SK-N-SH treated with all-trans-retinoic acid at 6 μM for 48 hours (cell line): ENCODE measurements around the gene DCBLD2.
"Not testable (repeated sequence)": the region's sequence is repeated elsewhere in the genome, so short reads cannot be mapped to it uniquely, and the experiment has no call there.

Experiments used
- ATAC-seq: fragments of 200-7000 bp; cut with Tn5 transposase; 3 replicates; pipeline ENCODE4 v1.9.1; 2020; ENCODE audit warnings: mild to moderate bottlenecking, moderate library complexity
- ARNTL ChIP-seq: fragments of 450-650 bp; formaldehyde crosslinking; IDR thresholded peaks from 2 replicates; pipeline ENCODE4 v1.5.0; 2020; ENCODE audit warnings: low read depth, mild to moderate bottlenecking, moderate library complexity, borderline replicate concordance
- BACH2 ChIP-seq: fragments of 250-450 bp; sonication (Bioruptor Pico); IDR thresholded peaks from 2 replicates; pipeline ENCODE4 v1.9.0; 2021; ENCODE audit warnings: mild to moderate bottlenecking, borderline replicate concordance
- CSDC2 ChIP-seq: fragments of 250-450 bp; sonication (Bioruptor Pico); IDR thresholded peaks from 2 replicates; pipeline ENCODE4 v1.5.0; 2020; ENCODE audit warnings: mild to moderate bottlenecking, moderate library complexity
- ESRRG ChIP-seq: fragments of 250-450 bp; sonication (Bioruptor Pico); IDR thresholded peaks from 2 replicates; pipeline ENCODE4 v1.6.1; 2021; ENCODE audit warnings: mild to moderate bottlenecking
- GLIS3 ChIP-seq: fragments of 250-450 bp; sonication (Bioruptor Pico); IDR thresholded peaks from 2 replicates; pipeline ENCODE4 v1.5.0; 2020; ENCODE audit warnings: mild to moderate bottlenecking, moderate library complexity
- ISL1 ChIP-seq: fragments of 250-450 bp; sonication (Bioruptor Pico); IDR thresholded peaks from 2 replicates; pipeline ENCODE4 v2.1.2; 2022; ENCODE audit warnings: mild to moderate bottlenecking, moderate library complexity
- POU6F1 ChIP-seq: fragments of 250-450 bp; sonication (Bioruptor Pico); IDR thresholded peaks from 2 replicates; pipeline ENCODE4 v1.8.0; 2021; ENCODE audit warnings: low read depth, mild to moderate bottlenecking, moderate library complexity, borderline replicate concordance
- PPARA ChIP-seq: fragments of 250-450 bp; sonication (Bioruptor Pico); IDR thresholded peaks from 2 replicates; pipeline ENCODE4 v1.5.0; 2020; ENCODE audit warnings: mild to moderate bottlenecking, borderline replicate concordance
- RARB ChIP-seq: fragments of 250-450 bp; sonication (Bioruptor Pico); IDR thresholded peaks from 2 replicates; pipeline ENCODE4 v1.8.0; 2021; ENCODE audit warnings: mild to moderate bottlenecking, moderate library complexity
- SNAI2 ChIP-seq: fragments of 250-450 bp; sonication (Bioruptor Pico); IDR thresholded peaks from 2 replicates; pipeline ENCODE4 v1.5.0; 2020; ENCODE audit warnings: mild to moderate bottlenecking, moderate library complexity
- TCF4 ChIP-seq: fragments of 250-450 bp; sonication (Bioruptor Pico); IDR thresholded peaks from 2 replicates; pipeline ENCODE4 v1.8.0; 2021; ENCODE audit warnings: mild to moderate bottlenecking, moderate library complexity, borderline replicate concordance
- TOX ChIP-seq: fragments of 250-450 bp; sonication (Bioruptor Pico); IDR thresholded peaks from 2 replicates; pipeline ENCODE4 v1.8.0; 2021; ENCODE audit warnings: mild to moderate bottlenecking, moderate library complexity, borderline replicate concordance
- ZC3H10 ChIP-seq: fragments of 250-450 bp; sonication (Bioruptor Pico); IDR thresholded peaks from 2 replicates; pipeline ENCODE4 v1.5.1; 2021; ENCODE audit warnings: mild to moderate bottlenecking, moderate library complexity
- ZFP3 ChIP-seq: fragments of 250-450 bp; sonication (Bioruptor Pico); IDR thresholded peaks from 2 replicates; pipeline ENCODE4 v1.5.0; 2020; ENCODE audit warnings: mild to moderate bottlenecking, moderate library complexity
- ZFP30 ChIP-seq: fragments of 450-650 bp; formaldehyde crosslinking; IDR thresholded peaks from 2 replicates; pipeline ENCODE4 v1.5.0; 2022; ENCODE audit warnings: mild to moderate bottlenecking, moderate library complexity
- ZNF565 ChIP-seq: fragments of 450-650 bp; formaldehyde crosslinking; conservative IDR thresholded peaks from 2 replicates; pipeline ENCODE4 v1.5.0; 2020; ENCODE audit warnings: low read depth, mild to moderate bottlenecking, moderate library complexity
- ZNF8 ChIP-seq: fragments of 450-650 bp; formaldehyde crosslinking; IDR thresholded peaks from 2 replicates; pipeline ENCODE4 v1.5.0; 2020; ENCODE audit warnings: mild to moderate bottlenecking, moderate library complexity
- TF ChIP-seq, protein P1 (sequence below): fragments of 250-450 bp; sonication (Bioruptor Pico); IDR thresholded peaks from 2 replicates; pipeline ENCODE4 v1.8.0; 2020; ENCODE audit warnings: mild to moderate bottlenecking, moderate library complexity, borderline replicate concordance
- TF ChIP-seq, protein P2 (sequence below): fragments of 250-450 bp; sonication (Bioruptor Pico); IDR thresholded peaks from 2 replicates; pipeline ENCODE4 v1.5.1; 2021; ENCODE audit warnings: mild to moderate bottlenecking, moderate library complexity
- TF ChIP-seq, protein P3 (sequence below): fragments of 250-450 bp; sonication (Bioruptor Pico); IDR thresholded peaks from 2 replicates; pipeline ENCODE4 v1.5.0; 2020; ENCODE audit warnings: mild to moderate bottlenecking, moderate library complexity
- TF ChIP-seq, protein P4 (sequence below): fragments of 250-450 bp; sonication (Bioruptor Pico); IDR thresholded peaks from 2 replicates; pipeline ENCODE4 v1.5.1; 2020; ENCODE audit warnings: low read depth, mild to moderate bottlenecking, moderate library complexity

Gene DCBLD2

GRCh38 chr3:98886525-98886924 lies 15.0 kb downstream of the DCBLD2 start:
- TF ChIP-seq TCF4 (CRISPR knock-in tag) (peak; percentile 13; the same call in 1 of the 2 replicates), POU6F1 (CRISPR knock-in tag) (no peak)

DNA sequence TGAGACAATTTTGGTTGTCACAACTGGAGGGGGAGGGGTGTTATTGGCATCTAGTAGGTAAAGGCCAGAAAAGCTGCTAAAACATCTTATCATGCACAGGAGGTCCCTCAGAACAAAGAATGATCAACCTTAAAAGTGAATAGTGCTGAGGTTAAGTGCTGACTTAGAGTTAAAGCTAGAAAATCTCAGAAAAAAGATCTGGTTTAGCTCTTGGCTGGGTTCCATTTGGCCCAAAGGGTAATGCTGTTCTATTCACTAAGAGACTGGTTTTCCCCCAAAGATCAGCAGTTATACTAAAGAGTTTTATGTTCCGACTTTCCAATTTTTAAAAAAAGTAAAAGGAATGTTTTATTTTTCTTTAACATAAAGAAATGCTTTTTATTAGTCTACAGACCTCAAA lies 15.6 kb downstream of the DCBLD2 start:
- ATAC-seq: peak; percentile 45; the same call in 2 of the 3 replicates
- TF ChIP-seq ARNTL (CRISPR knock-in tag) (no peak), ESRRG (CRISPR knock-in tag) (no peak), BACH2 (CRISPR knock-in tag) (no peak), ZNF565 (CRISPR knock-in tag) (no peak), SNAI2 (no peak), ZFP3 (CRISPR knock-in tag) (no peak), ZFP30 (CRISPR knock-in tag) (no peak), PPARA (CRISPR knock-in tag) (no peak), GLIS3 (no peak), CSDC2 (CRISPR knock-in tag) (no peak), TOX (CRISPR knock-in tag) (no peak)
- TF ChIP-seq, protein P1, sequence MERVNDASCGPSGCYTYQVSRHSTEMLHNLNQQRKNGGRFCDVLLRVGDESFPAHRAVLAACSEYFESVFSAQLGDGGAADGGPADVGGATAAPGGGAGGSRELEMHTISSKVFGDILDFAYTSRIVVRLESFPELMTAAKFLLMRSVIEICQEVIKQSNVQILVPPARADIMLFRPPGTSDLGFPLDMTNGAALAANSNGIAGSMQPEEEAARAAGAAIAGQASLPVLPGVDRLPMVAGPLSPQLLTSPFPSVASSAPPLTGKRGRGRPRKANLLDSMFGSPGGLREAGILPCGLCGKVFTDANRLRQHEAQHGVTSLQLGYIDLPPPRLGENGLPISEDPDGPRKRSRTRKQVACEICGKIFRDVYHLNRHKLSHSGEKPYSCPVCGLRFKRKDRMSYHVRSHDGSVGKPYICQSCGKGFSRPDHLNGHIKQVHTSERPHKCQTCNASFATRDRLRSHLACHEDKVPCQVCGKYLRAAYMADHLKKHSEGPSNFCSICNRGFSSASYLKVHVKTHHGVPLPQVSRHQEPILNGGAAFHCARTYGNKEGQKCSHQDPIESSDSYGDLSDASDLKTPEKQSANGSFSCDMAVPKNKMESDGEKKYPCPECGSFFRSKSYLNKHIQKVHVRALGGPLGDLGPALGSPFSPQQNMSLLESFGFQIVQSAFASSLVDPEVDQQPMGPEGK (CRISPR knock-in tag): no peak
- TF ChIP-seq, protein P2, sequence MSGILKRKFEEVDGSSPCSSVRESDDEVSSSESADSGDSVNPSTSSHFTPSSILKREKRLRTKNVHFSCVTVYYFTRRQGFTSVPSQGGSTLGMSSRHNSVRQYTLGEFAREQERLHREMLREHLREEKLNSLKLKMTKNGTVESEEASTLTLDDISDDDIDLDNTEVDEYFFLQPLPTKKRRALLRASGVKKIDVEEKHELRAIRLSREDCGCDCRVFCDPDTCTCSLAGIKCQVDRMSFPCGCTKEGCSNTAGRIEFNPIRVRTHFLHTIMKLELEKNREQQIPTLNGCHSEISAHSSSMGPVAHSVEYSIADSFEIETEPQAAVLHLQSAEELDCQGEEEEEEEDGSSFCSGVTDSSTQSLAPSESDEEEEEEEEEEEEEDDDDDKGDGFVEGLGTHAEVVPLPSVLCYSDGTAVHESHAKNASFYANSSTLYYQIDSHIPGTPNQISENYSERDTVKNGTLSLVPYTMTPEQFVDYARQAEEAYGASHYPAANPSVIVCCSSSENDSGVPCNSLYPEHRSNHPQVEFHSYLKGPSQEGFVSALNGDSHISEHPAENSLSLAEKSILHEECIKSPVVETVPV (CRISPR knock-in tag): no peak

More at GRCh38 chr3:98886525-98886924, 15.0 kb downstream of the DCBLD2 start:
- ATAC-seq: peak; percentile 9; the same call in 2 of the 3 replicates

GRCh38 chr3:98884675-98885371 lies 16.7 kb downstream of the DCBLD2 start:
- TF ChIP-seq CSDC2 (CRISPR knock-in tag): no peak
- TF ChIP-seq, protein P1 (CRISPR knock-in tag): no peak
- TF ChIP-seq ISL1 (CRISPR knock-in tag): peak; percentile 18; the same call in 1 of the 2 replicates
- ATAC-seq: peak; percentile 76

- ATAC-seq: not testable (repeated sequence)
These were observed 18.7 kb downstream of the DCBLD2 start for GRCh38 chr3:98882614-98883333.

GRCh38 chr3:98877132-98877531 lies 24.4 kb downstream of the DCBLD2 start:
- no peak for ATAC-seq
- TF ChIP-seq, protein P3, sequence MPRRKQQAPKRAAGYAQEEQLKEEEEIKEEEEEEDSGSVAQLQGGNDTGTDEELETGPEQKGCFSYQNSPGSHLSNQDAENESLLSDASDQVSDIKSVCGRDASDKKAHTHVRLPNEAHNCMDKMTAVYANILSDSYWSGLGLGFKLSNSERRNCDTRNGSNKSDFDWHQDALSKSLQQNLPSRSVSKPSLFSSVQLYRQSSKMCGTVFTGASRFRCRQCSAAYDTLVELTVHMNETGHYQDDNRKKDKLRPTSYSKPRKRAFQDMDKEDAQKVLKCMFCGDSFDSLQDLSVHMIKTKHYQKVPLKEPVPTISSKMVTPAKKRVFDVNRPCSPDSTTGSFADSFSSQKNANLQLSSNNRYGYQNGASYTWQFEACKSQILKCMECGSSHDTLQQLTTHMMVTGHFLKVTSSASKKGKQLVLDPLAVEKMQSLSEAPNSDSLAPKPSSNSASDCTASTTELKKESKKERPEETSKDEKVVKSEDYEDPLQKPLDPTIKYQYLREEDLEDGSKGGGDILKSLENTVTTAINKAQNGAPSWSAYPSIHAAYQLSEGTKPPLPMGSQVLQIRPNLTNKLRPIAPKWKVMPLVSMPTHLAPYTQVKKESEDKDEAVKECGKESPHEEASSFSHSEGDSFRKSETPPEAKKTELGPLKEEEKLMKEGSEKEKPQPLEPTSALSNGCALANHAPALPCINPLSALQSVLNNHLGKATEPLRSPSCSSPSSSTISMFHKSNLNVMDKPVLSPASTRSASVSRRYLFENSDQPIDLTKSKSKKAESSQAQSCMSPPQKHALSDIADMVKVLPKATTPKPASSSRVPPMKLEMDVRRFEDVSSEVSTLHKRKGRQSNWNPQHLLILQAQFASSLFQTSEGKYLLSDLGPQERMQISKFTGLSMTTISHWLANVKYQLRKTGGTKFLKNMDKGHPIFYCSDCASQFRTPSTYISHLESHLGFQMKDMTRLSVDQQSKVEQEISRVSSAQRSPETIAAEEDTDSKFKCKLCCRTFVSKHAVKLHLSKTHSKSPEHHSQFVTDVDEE (CRISPR knock-in tag): no peak
- TF ChIP-seq RARB (CRISPR knock-in tag) (no peak), ZFP30 (CRISPR knock-in tag) (no peak), ZFP3 (CRISPR knock-in tag) (no peak), ARNTL (CRISPR knock-in tag) (no peak), ZNF565 (CRISPR knock-in tag) (no peak), ISL1 (CRISPR knock-in tag) (no peak), ZNF8 (CRISPR knock-in tag) (no peak), ZC3H10 (no peak), SNAI2 (no peak), TCF4 (CRISPR knock-in tag) (no peak), ESRRG (CRISPR knock-in tag) (no peak)
- TF ChIP-seq, protein P4, sequence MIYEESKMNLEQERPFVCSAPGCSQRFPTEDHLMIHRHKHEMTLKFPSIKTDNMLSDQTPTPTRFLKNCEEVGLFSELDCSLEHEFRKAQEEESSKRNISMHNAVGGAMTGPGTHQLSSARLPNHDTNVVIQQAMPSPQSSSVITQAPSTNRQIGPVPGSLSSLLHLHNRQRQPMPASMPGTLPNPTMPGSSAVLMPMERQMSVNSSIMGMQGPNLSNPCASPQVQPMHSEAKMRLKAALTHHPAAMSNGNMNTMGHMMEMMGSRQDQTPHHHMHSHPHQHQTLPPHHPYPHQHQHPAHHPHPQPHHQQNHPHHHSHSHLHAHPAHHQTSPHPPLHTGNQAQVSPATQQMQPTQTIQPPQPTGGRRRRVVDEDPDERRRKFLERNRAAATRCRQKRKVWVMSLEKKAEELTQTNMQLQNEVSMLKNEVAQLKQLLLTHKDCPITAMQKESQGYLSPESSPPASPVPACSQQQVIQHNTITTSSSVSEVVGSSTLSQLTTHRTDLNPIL (CRISPR knock-in tag): no peak
